ENCODE data around the gene RPL10. TPM values are rescaled to one million over a fixed set of nuclear protein-coding genes. Genes with fewer than 3 reads are reported as not detected.
"Not testable (repeated sequence)": the region's sequence is repeated elsewhere in the genome, so short reads cannot be mapped to it uniquely, and the experiment has no call there.

RPL10 gene
- total RNA-seq, 1 donor from 2014 or later: 1,085 TPM

- ATAC-seq: no peak
- no peak for DNase-seq (ENCODE audit: low spot score)
These were observed 23.0 kb upstream of the RPL10 start for GRCh38 chrX:154375156-154375504.

- no peak for DNase-seq (ENCODE audit: low spot score)
- no peak for ATAC-seq
These were observed 21.4 kb upstream of the RPL10 start for GRCh38 chrX:154376774-154377173.

GRCh38 chrX:154378059-154378798 is 19.9 kb upstream of the RPL10 start:
- ATAC-seq (peak; percentile 79), DNase-seq (ENCODE audit: low spot score) (peak; percentile 64)

GRCh38 chrX:154378799-154379568 is 19.2 kb upstream of the RPL10 start, which contains the start of gene EMD:
TSS of gene EMD (plus strand) at chrX:154379295. CDS start at chrX:154379485, 190 bp downstream.
- ATAC-seq: peak; percentile 83
- DNase-seq (ENCODE audit: low spot score): peak; percentile 97

GRCh38 chrX:154379569-154379951 is 18.6 kb upstream of the RPL10 start:
- DNase-seq (ENCODE audit: low spot score) (no peak), ATAC-seq (no peak)

DNA sequence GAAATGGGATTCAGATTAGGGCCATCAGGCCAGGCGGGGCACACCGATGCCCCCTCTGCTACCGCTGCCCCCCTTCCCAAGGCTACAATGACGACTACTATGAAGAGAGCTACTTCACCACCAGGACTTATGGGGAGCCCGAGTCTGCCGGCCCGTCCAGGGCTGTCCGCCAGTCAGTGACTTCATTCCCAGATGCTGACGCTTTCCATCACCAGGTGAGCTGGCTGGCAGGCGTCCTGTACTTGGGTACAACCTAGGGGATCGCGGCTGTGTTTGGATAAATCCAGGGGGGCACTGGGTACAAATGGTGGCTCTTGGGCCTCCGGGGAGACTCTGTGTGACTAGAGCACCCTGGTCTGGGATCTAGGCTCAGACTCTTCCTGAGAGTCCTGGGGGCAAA is 18.0 kb upstream of the RPL10 start:
- DNase-seq (ENCODE audit: low spot score) (no peak), ATAC-seq (no peak)

DNA sequence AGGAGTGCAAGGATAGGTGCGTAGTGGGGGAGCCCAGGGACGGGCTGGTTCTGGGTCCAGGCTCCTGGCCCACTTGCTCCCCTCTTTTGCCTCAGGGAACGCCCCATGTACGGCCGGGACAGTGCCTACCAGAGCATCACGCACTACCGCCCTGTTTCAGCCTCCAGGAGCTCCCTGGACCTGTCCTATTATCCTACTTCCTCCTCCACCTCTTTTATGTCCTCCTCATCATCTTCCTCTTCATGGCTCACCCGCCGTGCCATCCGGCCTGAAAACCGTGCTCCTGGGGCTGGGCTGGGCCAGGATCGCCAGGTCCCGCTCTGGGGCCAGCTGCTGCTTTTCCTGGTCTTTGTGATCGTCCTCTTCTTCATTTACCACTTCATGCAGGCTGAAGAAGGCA is 17.4 kb upstream of the RPL10 start:
- ATAC-seq: no peak
- DNase-seq (ENCODE audit: low spot score): no peak

DNA sequence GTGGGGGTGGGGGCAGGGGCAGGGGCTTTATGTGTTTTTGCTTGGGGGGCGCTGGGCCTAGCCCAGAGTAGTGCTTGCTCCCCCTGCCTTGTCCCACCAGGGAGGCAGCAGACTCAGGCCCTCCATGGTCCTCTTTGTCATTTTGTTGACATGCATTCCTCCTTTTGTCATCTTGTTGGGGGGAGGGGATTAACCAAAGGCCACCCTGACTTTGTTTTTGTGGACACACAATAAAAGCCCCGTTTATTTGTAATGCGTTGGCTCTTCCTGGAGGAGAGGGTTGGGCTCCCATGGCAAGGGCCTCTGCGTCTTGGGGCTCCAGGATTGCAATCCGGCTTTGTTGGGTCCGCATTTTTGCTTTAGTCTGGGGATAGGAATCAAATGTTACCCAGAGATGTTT is 16.9 kb upstream of the RPL10 start:
- no peak for ATAC-seq

GRCh38 chrX:154382483-154383069 is 15.6 kb upstream of the RPL10 start:
- ATAC-seq (no peak), DNase-seq (ENCODE audit: low spot score) (no peak)

More for the DNA sequence above, 16.9 kb upstream of the RPL10 start:
- DNase-seq (ENCODE audit: low spot score): no peak

DNA sequence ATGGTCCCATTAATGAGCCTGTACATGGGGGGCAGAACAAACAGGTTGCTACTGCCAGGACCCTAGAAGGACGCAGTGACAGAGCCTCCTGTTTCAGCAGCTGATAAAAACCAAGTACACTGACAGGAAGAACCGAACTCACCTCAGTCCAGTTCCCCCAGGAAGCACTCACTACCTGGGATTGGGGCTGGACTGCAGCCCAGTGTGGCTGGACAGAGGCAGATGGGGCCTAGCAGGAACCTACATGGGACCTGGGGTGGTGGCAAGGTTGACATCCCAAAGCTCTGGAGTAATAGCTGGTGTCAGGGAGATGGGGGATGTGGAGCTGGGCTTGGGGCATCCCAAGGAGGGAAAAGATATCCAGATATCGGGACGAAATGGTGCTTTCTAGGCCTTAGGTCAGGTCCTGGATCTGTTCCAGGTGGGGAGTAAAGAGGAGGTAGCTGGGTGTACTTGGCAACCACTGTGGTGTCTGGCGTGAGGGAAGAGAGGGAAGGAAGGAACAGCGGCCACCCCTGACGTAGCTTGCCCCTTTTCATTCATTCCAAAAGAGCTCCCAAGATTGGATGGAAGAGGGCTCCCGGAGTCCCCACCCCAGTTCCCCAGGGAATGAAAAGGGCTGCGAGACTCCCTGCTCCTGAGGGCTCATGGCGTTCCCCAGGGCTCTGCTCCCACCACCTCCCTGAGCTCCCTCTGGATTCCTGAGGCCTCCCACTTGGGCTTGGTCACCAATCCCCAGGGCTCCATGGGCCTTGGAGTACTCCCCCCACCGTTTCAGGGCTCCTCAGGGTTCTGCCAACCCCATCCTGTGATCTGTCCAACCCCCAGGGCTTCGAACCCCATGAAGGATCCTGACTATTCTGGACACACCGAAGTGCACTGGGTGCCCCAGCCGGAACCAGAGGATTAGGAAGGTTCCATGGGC is 14.6 kb upstream of the RPL10 start:
- ATAC-seq: no peak
- DNase-seq (ENCODE audit: low spot score): no peak

GRCh38 chrX:154384284-154384892 is 13.8 kb upstream of the RPL10 start:
- DNase-seq (ENCODE audit: low spot score) (no peak), ATAC-seq (peak; percentile 39)

- ATAC-seq: peak; percentile 36
- DNase-seq (ENCODE audit: low spot score): not testable (repeated sequence)
These were observed 10.1 kb upstream of the RPL10 start for GRCh38 chrX:154388094-154388493.

- not testable (repeated sequence) for DNase-seq (ENCODE audit: low spot score)
- peak; percentile 4 for ATAC-seq
These were observed 9.5 kb upstream of the RPL10 start for GRCh38 chrX:154388649-154389048.

DNA sequence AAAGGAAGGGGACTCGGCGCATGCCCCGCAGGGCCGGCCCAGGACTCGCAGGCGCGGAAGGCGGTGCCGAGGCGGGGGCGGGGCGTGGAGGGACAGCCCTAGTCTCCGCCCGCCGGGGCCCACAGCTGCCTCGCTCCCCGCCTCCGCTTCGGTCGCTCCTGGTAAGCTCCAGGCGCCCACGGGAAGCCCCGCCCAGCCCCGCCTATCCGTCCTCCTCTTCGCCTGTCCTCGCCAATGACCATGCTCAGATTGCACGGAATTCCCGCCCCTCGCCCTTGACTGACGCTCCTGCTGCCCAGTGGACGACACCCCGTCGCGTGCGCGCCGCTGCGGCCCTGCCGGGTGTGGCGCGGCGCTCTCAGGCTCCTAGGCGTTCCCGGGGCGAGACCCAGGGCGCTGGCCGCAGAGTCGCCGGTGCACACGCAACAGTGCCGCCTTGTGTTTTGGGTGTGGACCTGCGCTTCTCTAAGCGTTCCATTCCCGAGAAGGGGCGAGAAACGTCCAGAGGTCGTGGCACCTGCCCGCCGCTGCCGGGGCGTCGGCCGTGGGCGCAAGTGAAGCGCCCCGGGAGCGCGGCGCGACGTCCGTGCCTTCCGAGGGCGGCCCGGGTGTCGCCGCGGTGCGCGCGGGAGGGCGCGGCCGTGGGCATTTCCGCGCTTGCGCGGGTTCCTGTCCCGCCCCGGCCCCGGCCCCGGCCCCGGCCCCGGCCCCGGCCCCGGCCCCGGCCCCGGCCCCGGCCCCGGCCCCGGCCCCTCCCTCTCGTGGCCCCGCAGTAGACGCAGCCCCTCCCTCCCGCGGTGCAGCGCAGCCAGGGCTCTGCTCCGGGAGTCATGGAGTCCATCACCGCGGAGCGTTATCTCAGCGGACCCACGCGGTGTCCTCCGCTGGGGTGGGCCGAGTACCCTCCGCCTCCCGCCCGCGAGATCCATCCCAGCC is 8.1 kb upstream of the RPL10 start:
- peak; percentile 84 for ATAC-seq
- peak; percentile 46 for DNase-seq (ENCODE audit: low spot score)

GRCh38 chrX:154396363-154396762 is 1.8 kb upstream of the RPL10 start:
- ATAC-seq; DNase-seq (ENCODE audit: low spot score): not testable (repeated sequence)

DNA sequence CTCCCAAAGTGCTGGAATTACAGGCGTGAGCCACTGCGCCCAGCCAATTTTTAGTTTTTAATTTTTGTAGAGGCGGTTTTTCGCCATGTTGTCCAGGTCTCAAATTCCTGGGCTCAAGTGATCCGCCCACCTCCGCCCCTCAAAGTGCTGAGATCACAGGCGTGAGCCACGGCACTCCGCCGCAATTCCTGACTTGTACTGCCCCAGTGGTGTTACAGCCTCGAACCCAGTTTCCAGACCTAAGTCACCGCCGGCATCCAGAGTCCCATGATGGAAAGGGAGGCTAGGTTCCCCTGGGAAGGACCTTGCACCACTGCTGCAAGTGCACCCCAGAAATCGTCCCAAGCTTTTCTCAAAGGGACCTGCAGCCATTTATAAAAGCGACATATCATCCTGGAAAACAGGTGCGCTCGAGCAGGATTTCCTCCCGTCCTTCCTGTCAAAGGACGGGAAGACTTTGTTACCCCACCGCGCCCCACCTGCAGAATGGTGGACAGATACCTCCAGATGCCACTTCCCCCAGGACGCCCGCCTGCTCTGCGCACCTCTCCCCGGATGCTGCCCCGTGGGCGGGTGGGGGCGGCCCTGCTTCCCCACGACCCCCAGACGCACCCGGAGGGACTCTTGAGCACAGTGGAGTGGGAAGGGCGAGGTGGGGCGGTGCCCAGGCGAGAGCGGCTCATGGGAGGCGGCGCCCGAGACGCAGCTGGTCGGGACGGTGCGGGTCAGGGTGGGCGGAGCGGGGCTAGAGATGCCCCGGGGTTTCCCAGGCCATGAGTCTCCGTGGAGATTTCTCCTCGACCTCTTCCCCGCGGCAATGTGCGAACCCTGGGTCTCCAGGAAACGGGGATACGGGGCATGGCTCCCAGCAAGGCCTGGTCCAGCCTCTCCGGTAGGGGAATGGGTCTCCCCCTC is 947 bp upstream of the RPL10 start:
- DNase-seq (ENCODE audit: low spot score): peak; percentile 77
- peak; percentile 77 for ATAC-seq

- DNase-seq (ENCODE audit: low spot score) (peak; percentile 82), ATAC-seq (peak; percentile 65)
These were observed 720 bp downstream of the RPL10 start for GRCh38 chrX:154398668-154399526.

Data from left lobe of liver (tissue), 2 donors.